HCT116 (cell line): Measurements from ENCODE around the gene MRFAP1. TPM values are rescaled to one million over a fixed set of nuclear protein-coding genes. Genes with fewer than 3 reads are reported as not detected.

Experiments used
- ATAC-seq: fragments of 200-7000 bp; cut with Tn5 transposase; 2 replicates; pipeline ENCODE4 v1.9.1; 2020; ENCODE audit warnings: mild to moderate bottlenecking, moderate library complexity
- BruUV-seq: library from RNA; stranded (reverse); fragments of 400-500 nt; replicated peaks from 2 replicates; lab custom pipeline; 2021; lab: Mats Ljungman, UMichigan
- CTCF ChIA-PET: fragments of 300-600 bp; sonication (Branson Sonifier 250); formaldehyde crosslinking; loops from one replicate; lab custom pipeline; 2021; ENCODE audit warnings: antibody characterized with exemption; lab: Charles Lee
- POLR2A ChIA-PET: fragments of 300-600, 350-600 bp; sonication (Branson Sonifier 250); formaldehyde crosslinking; loops from one replicate; lab custom pipeline; 2021; ENCODE audit warnings: antibody characterized with exemption; lab: Charles Lee
- RAD21 ChIA-PET, 2 experiments: fragments of 300-600 bp; sonication (Branson Sonifier 250); formaldehyde crosslinking; loops; one replicate each; lab custom pipeline; 2023; ENCODE audit warnings: low total read pairs in 2 of 2; ENCODE audit not compliant: uncharacterized antibody in 2 of 2, unreplicated experiment in 2 of 2, low non-redundant PET in 1 of 2; lab: Charles Lee
- DNase-seq: peaks from one replicate; pipeline ENCODE4 v3.0.0-alpha.2; 2010; ENCODE audit warnings: low read depth, low spot score
- H2AFZ ChIP-seq: fragments of 200-600 bp; shearing (Covaris generic), sonication (generic); 2 replicates; pipeline ENCODE4 v1.6.1; 2017; ENCODE audit warnings: low read depth, mixed run types, mixed read lengths, antibody characterized with exemption, low read length; ENCODE audit not compliant: poor library complexity, severe bottlenecking
- H3K27ac ChIP-seq: 2 replicates; pipeline ENCODE4 v1.5.1; 2012; ENCODE audit warnings: low read depth, low read length
- H3K27me3 ChIP-seq: fragments of 200-600 bp; sonication (generic); 2 replicates; pipeline ENCODE4 v1.6.1; 2016; ENCODE audit warnings: mixed run types, low read length, mixed read lengths; ENCODE audit not compliant: insufficient read depth
- H3K36me3 ChIP-seq, 2 experiments: fragments of 200-500 bp in 1 of 2; fragments of 200-600 bp in 1 of 2; sonication (Bioruptor generic) in 1 of 2; sonication (generic) in 1 of 2; 2 replicates each; pipeline versions ENCODE4 v1.5.1 to v1.6.1; 2014 to 2016; ENCODE audit warnings: low read length in 2 of 2, inconsistent platforms in 1 of 2, mixed read lengths in 1 of 2, mixed run types in 1 of 2; ENCODE audit not compliant: insufficient read depth in 2 of 2, control insufficient read depth in 1 of 2
- H3K4me1 ChIP-seq, 2 experiments: fragments of 200-600 bp in 1 of 2; sonication (generic) in 1 of 2; 2 replicates each; pipeline versions ENCODE4 v1.5.1 to v1.6.1; 2012 to 2017; ENCODE audit warnings: low read length in 2 of 2, inconsistent platforms in 1 of 2, mild to moderate bottlenecking in 1 of 2, mixed read lengths in 1 of 2, mixed run types in 1 of 2, moderate library complexity in 1 of 2; ENCODE audit not compliant: insufficient read depth in 2 of 2, control insufficient read depth in 1 of 2
- H3K4me2 ChIP-seq: fragments of 200-600 bp; sonication (generic); 2 replicates; pipeline ENCODE4 v1.6.1; 2017; ENCODE audit warnings: mixed run types, low read length, mixed read lengths
- H3K4me3 ChIP-seq, 2 experiments: fragments of 200-600 bp in 1 of 2; sonication (generic) in 1 of 2; replicated peaks in 1 of 2; 2 replicates each; pipeline ENCODE4 v1.5.1; 2011 to 2016; ENCODE audit warnings: low read length in 2 of 2, control low read depth in 1 of 2, low read depth in 1 of 2, mild to moderate bottlenecking in 1 of 2, mixed read lengths in 1 of 2, mixed run types in 1 of 2
- H3K79me2 ChIP-seq: fragments of 200-600 bp; sonication (generic); 2 replicates; pipeline ENCODE4 v1.6.1; 2017; ENCODE audit warnings: mild to moderate bottlenecking, mixed run types, low read length, moderate library complexity, mixed read lengths; ENCODE audit not compliant: insufficient read depth
- H3K9ac ChIP-seq: fragments of 200-600 bp; sonication (generic); 2 replicates; pipeline ENCODE4 v1.6.1; 2016; ENCODE audit warnings: low read length, mixed read lengths
- H3K9me2 ChIP-seq: fragments of 200-600 bp; sonication (generic), shearing (Covaris generic); 2 replicates; pipeline ENCODE4 v1.6.1; 2017; ENCODE audit warnings: mixed run types, mild to moderate bottlenecking, moderate library complexity; ENCODE audit not compliant: insufficient read depth
- H3K9me3 ChIP-seq, 2 experiments: fragments of 200-500 bp in 1 of 2; fragments of 200-600 bp in 1 of 2; sonication (Bioruptor generic) in 1 of 2; sonication (generic) in 1 of 2; 2 replicates each; pipeline ENCODE4 v1.6.1; 2014 to 2017; ENCODE audit warnings: low read length in 2 of 2, mixed read lengths in 2 of 2, inconsistent platforms in 1 of 2, low read depth in 1 of 2, mild to moderate bottlenecking in 1 of 2, mixed run types in 1 of 2, moderate library complexity in 1 of 2; ENCODE audit not compliant: control insufficient read depth in 1 of 2, insufficient read depth in 1 of 2
- H4K20me1 ChIP-seq: fragments of 200-600 bp; sonication (generic), shearing (Covaris generic); 2 replicates; pipeline ENCODE4 v1.6.1; 2017; ENCODE audit warnings: mixed run types, mild to moderate bottlenecking, moderate library complexity; ENCODE audit not compliant: insufficient read depth
- CTCF ChIP-seq, 3 experiments: fragments of 200-600 bp in 1 of 3; sonication (generic) in 1 of 3; IDR thresholded peaks in 2 of 3; conservative IDR thresholded peaks in 1 of 3; 2 replicates each; pipeline ENCODE4 v1.5.1; 2012 to 2017; ENCODE audit warnings: low read depth in 2 of 3, low read length in 2 of 3, antibody characterized with exemption in 1 of 3, borderline replicate concordance in 1 of 3, control low read depth in 1 of 3, mild to moderate bottlenecking in 1 of 3, mixed read lengths in 1 of 3, mixed run types in 1 of 3, moderate library complexity in 1 of 3; ENCODE audit not compliant: insufficient read depth in 1 of 3
- EZH2 ChIP-seq: fragments of 200-600 bp; sonication (generic); IDR thresholded peaks from 2 replicates; pipeline ENCODE4 v1.6.1; 2017; ENCODE audit warnings: antibody characterized with exemption, mixed run types
- POLR2A ChIP-seq: IDR thresholded peaks from 2 replicates; pipeline ENCODE4 v1.7.0; 2011; ENCODE audit warnings: borderline replicate concordance; ENCODE audit not compliant: insufficient read depth, insufficient read length; ENCODE audit errors: extremely low read depth
- POLR2AphosphoS5 ChIP-seq: IDR thresholded peaks from 2 replicates; pipeline ENCODE4 v1.6.1; 2011; ENCODE audit warnings: mild to moderate bottlenecking, low read depth, low read length, moderate library complexity
- intact Hi-C: fragments of 100-400 bp; cut with micrococcal nuclease; formaldehyde crosslinking; loops from 2 replicates; pipeline ENCODE4 v1.10.0; 2022
- total RNA-seq: library from RNA; stranded (reverse); gene quantifications from one replicate; pipeline ENCODE4 v1.2.1, GENCODE V29; 2021; ENCODE audit not compliant: unreplicated experiment

Gene MRFAP1
- total RNA-seq, 1 experiment from 2014 or later: 313 TPM

- H3K4me1 ChIP-seq: peaks cover 8 to 16% of the 10 kb centered on the region in 2 experiments; a peak in 3 of 4 replicates
Measured at GRCh38 chr4:6674500-6675149, 34.1 kb downstream of the MRFAP1 start.

More at GRCh38 chr4:6674500-6675149, 34.1 kb downstream of the MRFAP1 start:
- peak overlapping the region; percentile 91 for H3K9ac ChIP-seq
- intact Hi-C loops: loop anchor here (2.0 kb wide), 1 partner anchor 34 kb away; the partner anchor contains the start of gene MRFAP1L1
- POLR2A ChIA-PET: interaction anchor here (0.9 to 3.6 kb wide), 4 partner anchors 11 to 396 kb away, joined by 3 to 35 read pairs (median 4); no protein-coding TSS in a partner anchor
- H3K27ac ChIP-seq: peak overlapping the region; percentile 99
- RAD21 ChIA-PET: interaction anchor here in 1 of 2 experiments (1.2 kb wide), 1 partner anchor 10 kb away, joined by 3 read pairs; no protein-coding TSS in a partner anchor
- no peaks in the 10 kb centered on the region for H3K27me3 ChIP-seq
- H3K4me3 ChIP-seq: peak overlapping the region; percentile 71 to 86
- no peaks in the 10 kb centered on the region for H3K9me2 ChIP-seq
- H4K20me1 ChIP-seq: peaks cover 19% of the 10 kb centered on the region; the same call in 1 of the 2 replicates
- TF ChIP-seq POLR2A (peak; percentile 44), CTCF (IDR thresholded peaks at IDR 0.05 in 2 of 3, conservative IDR thresholded peaks at IDR 0.05 in 1 of 3; ENCODE audit: borderline replicate concordance in 1 of 3, insufficient read depth in 1 of 3, low read depth in 2 of 3, low read length in 2 of 3) (peak in 2 of 3 experiments; percentile 58 to 60; a peak in 4 of 6 replicates), EZH2 (no peak), POLR2AphosphoS5 (0 out of 2 replicates have a peak, but pooled peaks have one; percentile 32)
- H3K9me3 ChIP-seq: no peaks in the 10 kb centered on the region
- TSS peak; percentile 70 for BruUV-seq
- CTCF ChIA-PET: interaction anchor here (0.8 to 1.4 kb wide), 8 partner anchors 10 to 407 kb away, joined by 3 to 6 read pairs (median 4); partner anchors contain the start of gene MRFAP1L1
- ATAC-seq (peak; percentile 30), DNase-seq (peak; percentile 63)
- peaks cover 15 to 27% of the 10 kb centered on the region in 2 experiments; a peak in 3 of 4 replicates for H3K36me3 ChIP-seq
- H2AFZ ChIP-seq: no peak overlapping the region
- H3K79me2 ChIP-seq: peaks cover 33% of the 10 kb centered on the region
- peak overlapping the region; percentile 82 for H3K4me2 ChIP-seq
